HEK293 (cell line): Measurements from ENCODE around the gene HS3ST3A1.

Experiments
- CTCF ChIP-seq: fragments of 450-650 bp; formaldehyde crosslinking; IDR thresholded peaks from 2 replicates; pipeline ENCODE4 v1.5.1; 2016; ENCODE audit warnings: missing biosample characterization, missing genetic modification characterization
- GLI4 ChIP-seq: fragments of 450-650 bp; formaldehyde crosslinking; IDR thresholded peaks from 2 replicates; pipeline ENCODE4 v1.5.1; 2016; ENCODE audit warnings: missing biosample characterization, missing genetic modification characterization
- REST ChIP-seq: fragments of 450-650 bp; formaldehyde crosslinking; IDR thresholded peaks from 2 replicates; pipeline ENCODE4 v1.5.1; 2016; ENCODE audit warnings: missing biosample characterization, missing genetic modification characterization
- YY1 ChIP-seq: fragments of 450-650 bp; formaldehyde crosslinking; IDR thresholded peaks from 2 replicates; pipeline ENCODE4 v1.5.1; 2018; ENCODE audit warnings: missing biosample characterization, missing genetic modification characterization
- TF ChIP-seq, protein P1 (sequence below): fragments of 450-650 bp; formaldehyde crosslinking; IDR thresholded peaks from 2 replicates; pipeline ENCODE4 v1.5.1; 2016; ENCODE audit warnings: missing biosample characterization, missing genetic modification characterization, low read depth

DNA sequence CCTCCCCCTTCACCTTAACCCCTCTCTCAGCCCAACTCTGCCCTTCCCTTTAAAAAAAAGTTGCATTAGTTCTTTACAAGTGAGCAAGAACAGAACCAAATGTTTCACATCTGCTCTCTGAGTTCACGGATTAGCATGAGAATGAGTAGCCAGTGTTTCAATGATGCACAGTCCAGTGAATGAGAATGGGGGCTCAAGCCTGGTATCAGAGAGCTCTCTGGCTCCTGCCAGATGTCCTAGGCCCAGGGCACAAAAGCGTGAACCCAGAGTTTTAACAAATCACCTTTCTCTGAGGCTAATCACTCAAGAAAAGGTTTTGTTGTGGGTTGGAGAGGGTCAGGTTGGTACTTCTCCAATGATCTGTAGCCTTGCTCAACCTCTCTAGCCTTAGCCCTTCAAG, 41.5 kb upstream of the HS3ST3A1 start:
- TF ChIP-seq, protein P1, sequence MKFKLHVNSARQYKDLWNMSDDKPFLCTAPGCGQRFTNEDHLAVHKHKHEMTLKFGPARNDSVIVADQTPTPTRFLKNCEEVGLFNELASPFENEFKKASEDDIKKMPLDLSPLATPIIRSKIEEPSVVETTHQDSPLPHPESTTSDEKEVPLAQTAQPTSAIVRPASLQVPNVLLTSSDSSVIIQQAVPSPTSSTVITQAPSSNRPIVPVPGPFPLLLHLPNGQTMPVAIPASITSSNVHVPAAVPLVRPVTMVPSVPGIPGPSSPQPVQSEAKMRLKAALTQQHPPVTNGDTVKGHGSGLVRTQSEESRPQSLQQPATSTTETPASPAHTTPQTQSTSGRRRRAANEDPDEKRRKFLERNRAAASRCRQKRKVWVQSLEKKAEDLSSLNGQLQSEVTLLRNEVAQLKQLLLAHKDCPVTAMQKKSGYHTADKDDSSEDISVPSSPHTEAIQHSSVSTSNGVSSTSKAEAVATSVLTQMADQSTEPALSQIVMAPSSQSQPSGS (tag by site-specific recombination) = no peak
- TF ChIP-seq REST (tag by site-specific recombination) = no peak
- TF ChIP-seq CTCF = no peak
- no peak for TF ChIP-seq GLI4 (tag by site-specific recombination)
- TF ChIP-seq YY1 (tag by site-specific recombination) = no peak
